C4-2B (cell line): ENCODE data around the gene SPATA3.

Experiments
- CTCF ChIP-seq: fragments of 450-650 bp; conservative IDR thresholded peaks from 2 replicates; pipeline ENCODE4 v1.5.1; 2017; ENCODE audit warnings: mild to moderate bottlenecking
- ZFX ChIP-seq: fragments of 450-650 bp; IDR thresholded peaks from 2 replicates; pipeline ENCODE4 v1.6.1; 2017

GRCh38 chr2:231037731-231038482, 42.0 kb downstream of the SPATA3 start:
- TF ChIP-seq CTCF (no peak; the same call in 1 of the 2 replicates), ZFX (no peak)
